ENCODE data around the gene ZNF576. TPM values are rescaled to one million over a fixed set of nuclear protein-coding genes. Genes with fewer than 3 reads are reported as not detected.
A peak's percentile ranks its signal among the peaks of the same experiment; 100 is the strongest.
"Not testable (repeated sequence)": the region's sequence is repeated elsewhere in the genome, so short reads cannot be mapped to it uniquely, and the experiment has no call there.

Gene ZNF576
- total RNA-seq, 4 donors from 2014 or later: 9.9 to 18.8 (median 15.2) TPM

DNA sequence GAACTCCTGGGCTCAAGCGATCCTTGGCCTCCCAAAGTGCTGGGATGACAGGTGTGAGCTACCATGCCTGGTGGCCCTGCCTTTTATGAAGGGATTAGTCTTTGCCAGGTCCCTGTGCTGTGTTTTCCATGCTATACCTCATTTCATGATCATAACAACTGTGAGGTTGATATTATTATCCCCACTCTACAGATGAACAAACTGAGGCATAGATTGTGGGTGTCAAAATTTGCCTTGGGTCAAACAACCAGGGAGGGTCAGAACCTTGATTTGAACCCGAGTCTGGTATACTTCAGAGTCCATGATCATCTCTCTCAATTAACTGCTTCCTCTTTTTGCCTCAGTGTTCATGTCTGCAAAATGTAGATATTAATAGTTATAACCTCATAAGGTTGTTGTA, 13.9 kb upstream of the ZNF576 start:
- TF ChIP-seq EP300 (IDR thresholded peaks at IDR 0.05) (no peak), POLR2A (IDR thresholded peaks at IDR 0.05) (no peak)
- TF ChIP-seq, protein P1, sequence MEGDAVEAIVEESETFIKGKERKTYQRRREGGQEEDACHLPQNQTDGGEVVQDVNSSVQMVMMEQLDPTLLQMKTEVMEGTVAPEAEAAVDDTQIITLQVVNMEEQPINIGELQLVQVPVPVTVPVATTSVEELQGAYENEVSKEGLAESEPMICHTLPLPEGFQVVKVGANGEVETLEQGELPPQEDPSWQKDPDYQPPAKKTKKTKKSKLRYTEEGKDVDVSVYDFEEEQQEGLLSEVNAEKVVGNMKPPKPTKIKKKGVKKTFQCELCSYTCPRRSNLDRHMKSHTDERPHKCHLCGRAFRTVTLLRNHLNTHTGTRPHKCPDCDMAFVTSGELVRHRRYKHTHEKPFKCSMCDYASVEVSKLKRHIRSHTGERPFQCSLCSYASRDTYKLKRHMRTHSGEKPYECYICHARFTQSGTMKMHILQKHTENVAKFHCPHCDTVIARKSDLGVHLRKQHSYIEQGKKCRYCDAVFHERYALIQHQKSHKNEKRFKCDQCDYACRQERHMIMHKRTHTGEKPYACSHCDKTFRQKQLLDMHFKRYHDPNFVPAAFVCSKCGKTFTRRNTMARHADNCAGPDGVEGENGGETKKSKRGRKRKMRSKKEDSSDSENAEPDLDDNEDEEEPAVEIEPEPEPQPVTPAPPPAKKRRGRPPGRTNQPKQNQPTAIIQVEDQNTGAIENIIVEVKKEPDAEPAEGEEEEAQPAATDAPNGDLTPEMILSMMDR (IDR thresholded peaks at IDR 0.05): no peak
- 94 to 95% methylated on average over 2 of the region's 2 CpGs for WGBS, 2 donors
- no peaks in the 10 kb centered on the region for H3K27me3 ChIP-seq
- peaks cover 0 to 35% (median 7%) of the 10 kb centered on the region in 4 donors for H3K4me1 ChIP-seq
- no peak overlapping the region for H3K4me3 ChIP-seq
- no peaks in the 10 kb centered on the region for H3K9me3 ChIP-seq
- peak overlapping the region in 1 of 4 donors; percentile 89 for H3K27ac ChIP-seq
- no peak for DNase-seq (ENCODE audit: low spot score in 2 of 2)
- peaks cover 0 to 17% (median 0%) of the 10 kb centered on the region in 3 donors for H3K36me3 ChIP-seq

DNA sequence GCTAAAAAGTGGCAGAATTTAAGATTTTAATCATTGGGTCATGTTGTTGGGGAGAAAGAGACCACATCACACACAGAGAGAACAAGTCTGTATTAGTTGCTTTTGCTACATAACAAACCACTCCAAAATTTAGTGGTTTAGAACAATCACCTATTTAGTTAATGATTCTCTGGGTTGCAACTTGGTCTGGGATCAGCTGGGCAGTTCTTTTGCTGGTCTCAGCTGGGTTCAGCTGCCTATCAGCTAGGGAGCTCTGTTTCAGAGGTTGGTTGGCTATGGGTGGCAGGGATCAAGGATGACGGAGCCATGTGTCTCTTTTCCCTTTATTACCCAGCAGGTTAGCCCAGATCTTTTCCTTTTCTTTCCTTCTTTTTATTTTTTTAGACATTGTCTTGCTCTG, 11.9 kb upstream of the ZNF576 start:
- no peak for DNase-seq (ENCODE audit: low spot score in 2 of 2)
- Histone ChIP-seq H3K27ac (peak overlapping the region in 1 of 4 donors; percentile 43), H3K27me3 (no peaks in the 10 kb centered on the region), H3K9me3 (no peaks in the 10 kb centered on the region), H3K4me3 (no peak overlapping the region), H3K36me3 (peaks cover 0 to 34% (median 0%) of the 10 kb centered on the region in 3 donors), H3K4me1 (peaks cover 0 to 35% (median 6%) of the 10 kb centered on the region in 4 donors)
- TF ChIP-seq, protein P1 (IDR thresholded peaks at IDR 0.05): no peak
- whole genome bisulfite sequencing, 2 donors: 81 to 100% methylated on average over 1 of the region's 1 CpG

DNA sequence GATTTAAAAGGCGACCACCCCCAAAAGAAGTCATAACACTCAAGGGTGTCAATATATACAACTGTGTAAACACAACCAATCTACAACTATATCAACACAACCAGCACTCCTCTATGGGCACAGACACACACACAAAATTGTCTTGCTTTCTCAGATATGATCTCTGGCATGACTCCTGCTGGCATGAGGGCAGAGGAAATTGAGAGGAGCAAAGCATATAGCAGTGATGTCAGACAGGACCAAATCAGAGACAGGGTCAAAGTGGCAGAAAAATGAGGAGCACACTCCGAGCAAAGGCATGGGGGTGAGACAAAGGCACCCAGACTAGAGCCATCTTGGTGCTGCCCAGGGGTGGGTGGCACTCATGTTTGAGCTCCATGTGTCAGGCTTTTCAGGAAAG, 10.0 kb upstream of the ZNF576 start:
- peaks cover 0 to 18% (median 0%) of the 10 kb centered on the region in 4 donors for H3K4me1 ChIP-seq
- TF ChIP-seq, protein P1 (IDR thresholded peaks at IDR 0.05): no peak
- TF ChIP-seq POLR2A (IDR thresholded peaks at IDR 0.05) (no peak), EP300 (IDR thresholded peaks at IDR 0.05) (no peak)
- H3K9me3 ChIP-seq: no peaks in the 10 kb centered on the region
- DNase-seq (ENCODE audit: low spot score in 2 of 2): no peak
- no peaks in the 10 kb centered on the region for H3K27me3 ChIP-seq
- H3K4me3 ChIP-seq: no peak overlapping the region
- no peak overlapping the region for H3K27ac ChIP-seq
- 47 to 60% methylated on average over 2 of the region's 2 CpGs for WGBS, 2 donors
- peaks cover 0 to 53% (median 0%) of the 10 kb centered on the region in 3 donors for H3K36me3 ChIP-seq

DNA sequence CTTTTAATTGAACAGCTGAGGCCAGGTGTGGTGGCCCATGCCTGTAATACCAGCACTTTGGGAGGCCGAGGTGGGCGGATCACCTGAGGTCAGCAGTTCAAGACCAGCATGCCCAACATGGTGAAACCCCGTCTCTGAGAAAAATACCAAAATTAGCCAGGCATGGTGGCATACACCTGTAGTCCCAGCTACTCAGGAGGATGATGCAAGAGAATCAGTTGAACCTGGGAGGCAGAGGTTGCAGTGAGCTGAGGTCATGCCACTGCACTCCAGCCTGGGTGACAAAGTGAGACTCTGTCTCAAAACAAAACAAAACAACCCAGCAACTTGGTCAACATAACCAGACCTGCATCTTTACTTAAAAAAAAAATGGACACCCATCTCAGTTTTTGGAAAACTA, 9.4 kb upstream of the ZNF576 start:
- DNase-seq (ENCODE audit: low spot score in 2 of 2); H3K9me3 ChIP-seq; H3K4me3 ChIP-seq; H3K27me3 ChIP-seq; H3K27ac ChIP-seq: not testable (repeated sequence)
- 91 to 95% methylated on average over 3 of the region's 3 CpGs for WGBS, 2 donors
- Histone ChIP-seq H3K36me3 (peaks cover 0 to 60% (median 0%) of the 10 kb centered on the region in 3 donors), H3K4me1 (peaks cover 0 to 11% (median 0%) of the 10 kb centered on the region in 4 donors)

DNA sequence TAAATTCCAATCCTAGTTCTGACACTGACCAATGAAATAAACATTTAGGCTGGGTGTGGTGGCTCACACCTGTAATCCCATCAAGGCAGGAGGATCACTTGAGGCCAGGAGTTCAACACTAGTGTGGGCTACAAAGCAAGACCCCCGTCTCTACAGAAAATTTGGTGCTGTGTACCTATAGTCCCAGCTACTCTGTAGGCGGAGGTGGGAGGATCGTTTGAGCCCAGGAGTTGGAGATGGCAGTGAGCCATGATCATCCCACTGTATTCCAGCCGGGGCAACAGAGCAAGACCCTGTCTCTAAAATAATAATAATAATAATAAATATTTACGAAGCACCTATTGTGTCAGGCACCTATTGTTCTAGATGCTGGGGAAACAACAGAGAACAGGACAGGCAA, 7.1 kb upstream of the ZNF576 start:
- no peak for DNase-seq (ENCODE audit: low spot score in 2 of 2)
- Histone ChIP-seq H3K36me3 (peaks cover 0 to 80% (median 0%) of the 10 kb centered on the region in 3 donors), H3K4me1 (peaks cover 0 to 18% (median 5%) of the 10 kb centered on the region in 4 donors), H3K27ac (no peak overlapping the region), H3K4me3 (no peak overlapping the region), H3K9me3 (no peaks in the 10 kb centered on the region), H3K27me3 (no peaks in the 10 kb centered on the region)
- TF ChIP-seq, protein P1 (IDR thresholded peaks at IDR 0.05): no peak
- TF ChIP-seq POLR2A (IDR thresholded peaks at IDR 0.05): no peak
- TF ChIP-seq EP300 (IDR thresholded peaks at IDR 0.05): no peak
- 67 to 88% methylated on average over 5 of the region's 5 CpGs for WGBS, 2 donors

DNA sequence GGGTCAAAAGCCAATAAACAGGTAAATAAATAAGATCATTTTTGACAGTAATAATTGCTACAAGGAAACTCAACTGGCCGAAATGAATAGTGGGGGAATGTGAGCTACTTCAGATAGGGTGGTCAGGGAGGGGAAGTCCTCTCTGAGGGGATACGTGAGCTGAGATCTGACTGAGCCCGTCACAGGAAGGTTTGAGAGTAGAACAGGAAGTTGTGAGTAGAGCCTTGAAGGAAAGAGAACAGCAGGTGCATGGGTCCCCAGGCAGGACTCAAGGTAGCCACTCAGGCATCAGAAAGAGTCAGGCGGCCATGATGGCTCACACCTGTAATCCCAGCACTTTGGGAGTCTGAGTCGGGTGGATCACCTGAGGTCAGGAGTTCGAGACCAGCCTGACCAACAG, 6.7 kb upstream of the ZNF576 start:
- no peak for DNase-seq (ENCODE audit: low spot score in 2 of 2)
- H3K4me3 ChIP-seq: no peak overlapping the region
- no peak overlapping the region for H3K27ac ChIP-seq
- peaks cover 0 to 80% (median 0%) of the 10 kb centered on the region in 3 donors for H3K36me3 ChIP-seq
- H3K4me1 ChIP-seq: peaks cover 0 to 20% (median 9%) of the 10 kb centered on the region in 4 donors
- no peaks in the 10 kb centered on the region for H3K9me3 ChIP-seq
- WGBS, 2 donors: 77 to 82% methylated on average over 6 of the region's 6 CpGs
- TF ChIP-seq EP300 (IDR thresholded peaks at IDR 0.05) (no peak), POLR2A (IDR thresholded peaks at IDR 0.05) (no peak)
- TF ChIP-seq, protein P1 (IDR thresholded peaks at IDR 0.05): no peak
- H3K27me3 ChIP-seq: no peaks in the 10 kb centered on the region

Data from tibial nerve (tissue), 4 donors.